ENCODE data around the gene ZNF280B.

DNA sequence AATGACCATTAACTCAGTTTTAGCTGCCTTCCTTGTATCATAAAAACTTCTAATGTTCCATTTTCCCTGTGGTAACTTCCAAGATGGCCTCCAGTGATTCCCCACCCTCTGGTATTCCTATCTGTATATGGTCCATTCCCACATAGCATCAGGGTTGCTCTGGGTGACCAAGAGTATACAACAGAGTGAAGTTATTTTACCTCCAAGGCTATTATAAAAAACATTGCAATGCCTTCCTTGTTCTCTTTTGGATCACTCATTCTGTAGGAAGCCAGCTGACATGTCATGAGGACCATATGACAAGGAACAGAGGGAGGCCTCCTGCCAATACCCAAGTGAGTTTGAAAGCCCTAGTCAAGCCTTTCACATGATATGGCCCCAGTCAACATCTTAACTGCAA is 30.1 kb downstream of the ZNF280B start:
- TF ChIP-seq, protein P1, sequence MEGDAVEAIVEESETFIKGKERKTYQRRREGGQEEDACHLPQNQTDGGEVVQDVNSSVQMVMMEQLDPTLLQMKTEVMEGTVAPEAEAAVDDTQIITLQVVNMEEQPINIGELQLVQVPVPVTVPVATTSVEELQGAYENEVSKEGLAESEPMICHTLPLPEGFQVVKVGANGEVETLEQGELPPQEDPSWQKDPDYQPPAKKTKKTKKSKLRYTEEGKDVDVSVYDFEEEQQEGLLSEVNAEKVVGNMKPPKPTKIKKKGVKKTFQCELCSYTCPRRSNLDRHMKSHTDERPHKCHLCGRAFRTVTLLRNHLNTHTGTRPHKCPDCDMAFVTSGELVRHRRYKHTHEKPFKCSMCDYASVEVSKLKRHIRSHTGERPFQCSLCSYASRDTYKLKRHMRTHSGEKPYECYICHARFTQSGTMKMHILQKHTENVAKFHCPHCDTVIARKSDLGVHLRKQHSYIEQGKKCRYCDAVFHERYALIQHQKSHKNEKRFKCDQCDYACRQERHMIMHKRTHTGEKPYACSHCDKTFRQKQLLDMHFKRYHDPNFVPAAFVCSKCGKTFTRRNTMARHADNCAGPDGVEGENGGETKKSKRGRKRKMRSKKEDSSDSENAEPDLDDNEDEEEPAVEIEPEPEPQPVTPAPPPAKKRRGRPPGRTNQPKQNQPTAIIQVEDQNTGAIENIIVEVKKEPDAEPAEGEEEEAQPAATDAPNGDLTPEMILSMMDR (IDR thresholded peaks at IDR 0.05): no peak
- no peak for TF ChIP-seq POLR2A (IDR thresholded peaks at IDR 0.05)
- TF ChIP-seq POLR2AphosphoS5 (IDR thresholded peaks at IDR 0.05): no peak

All from breast epithelium (tissue), 3 donors.